ENCODE results near the gene TBPL2. TPM values are rescaled to one million over a fixed set of nuclear protein-coding genes. Genes with fewer than 3 reads are reported as not detected.

TBPL2 gene
- total RNA-seq, 1 donor from 2014 or later, result not detected

- H3K27ac Mint-ChIP-seq (ENCODE audit: unreplicated experiment), result peak overlapping the region; percentile 74
- no peak for TF ChIP-seq CTCF (IDR thresholded peaks at IDR 0.05; ENCODE audit: partially characterized antibody, unreplicated experiment)
- no peak overlapping the region for H3K4me3 Mint-ChIP-seq (ENCODE audit: unreplicated experiment)
- H3K36me3 Mint-ChIP-seq (ENCODE audit: unreplicated experiment), result peaks cover 4% of the 10 kb centered on the region
- peaks cover 2% of the 10 kb centered on the region for H3K27me3 Mint-ChIP-seq (ENCODE audit: unreplicated experiment)
- peaks cover 8% of the 10 kb centered on the region for H3K9me3 Mint-ChIP-seq (ENCODE audit: unreplicated experiment)
- no peak for DNase-seq
- H3K4me1 Mint-ChIP-seq (ENCODE audit: low read depth, unreplicated experiment), result peaks cover 16% of the 10 kb centered on the region
These were observed 14.0 kb upstream of the TBPL2 start for GRCh38 chr14:55454264-55455002.

GRCh38 chr14:55451950-55452349 is 11.5 kb upstream of the TBPL2 start:
- DNase-seq, result no peak
- peaks cover 2% of the 10 kb centered on the region for H3K27me3 Mint-ChIP-seq (ENCODE audit: unreplicated experiment)
- TF ChIP-seq CTCF (IDR thresholded peaks at IDR 0.05; ENCODE audit: partially characterized antibody, unreplicated experiment), result no peak
- H3K4me1 Mint-ChIP-seq (ENCODE audit: low read depth, unreplicated experiment), result peaks cover 20% of the 10 kb centered on the region
- H3K27ac Mint-ChIP-seq (ENCODE audit: unreplicated experiment), result no peak overlapping the region
- H3K4me3 Mint-ChIP-seq (ENCODE audit: unreplicated experiment), result no peak overlapping the region
- no peaks in the 10 kb centered on the region for H3K36me3 Mint-ChIP-seq (ENCODE audit: unreplicated experiment)
- H3K9me3 Mint-ChIP-seq (ENCODE audit: unreplicated experiment), result peaks cover 8% of the 10 kb centered on the region

GRCh38 chr14:55451398-55451797 is 11.0 kb upstream of the TBPL2 start:
- no peak for DNase-seq
- Mint-ChIP-seq H3K27me3 (ENCODE audit: unreplicated experiment) (peaks cover 2% of the 10 kb centered on the region), H3K4me1 (ENCODE audit: low read depth, unreplicated experiment) (peaks cover 20% of the 10 kb centered on the region), H3K36me3 (ENCODE audit: unreplicated experiment) (no peaks in the 10 kb centered on the region), H3K4me3 (ENCODE audit: unreplicated experiment) (no peak overlapping the region), H3K27ac (ENCODE audit: unreplicated experiment) (no peak overlapping the region), H3K9me3 (ENCODE audit: unreplicated experiment) (peaks cover 8% of the 10 kb centered on the region)
- TF ChIP-seq CTCF (IDR thresholded peaks at IDR 0.05; ENCODE audit: partially characterized antibody, unreplicated experiment), result no peak

- no peak overlapping the region for H3K4me3 Mint-ChIP-seq (ENCODE audit: unreplicated experiment)
- H3K27me3 Mint-ChIP-seq (ENCODE audit: unreplicated experiment), result peaks cover 2% of the 10 kb centered on the region
- TF ChIP-seq CTCF (IDR thresholded peaks at IDR 0.05; ENCODE audit: partially characterized antibody, unreplicated experiment), result no peak
- no peak for DNase-seq
- H3K9me3 Mint-ChIP-seq (ENCODE audit: unreplicated experiment), result peaks cover 8% of the 10 kb centered on the region
- H3K27ac Mint-ChIP-seq (ENCODE audit: unreplicated experiment), result no peak overlapping the region
- peaks cover 20% of the 10 kb centered on the region for H3K4me1 Mint-ChIP-seq (ENCODE audit: low read depth, unreplicated experiment)
- no peaks in the 10 kb centered on the region for H3K36me3 Mint-ChIP-seq (ENCODE audit: unreplicated experiment)
These were observed 10.6 kb upstream of the TBPL2 start for GRCh38 chr14:55450987-55451386.

- Mint-ChIP-seq H3K4me1 (ENCODE audit: low read depth, unreplicated experiment) (peaks cover 20% of the 10 kb centered on the region), H3K36me3 (ENCODE audit: unreplicated experiment) (no peaks in the 10 kb centered on the region), H3K4me3 (ENCODE audit: unreplicated experiment) (no peak overlapping the region), H3K9me3 (ENCODE audit: unreplicated experiment) (peaks cover 8% of the 10 kb centered on the region), H3K27ac (ENCODE audit: unreplicated experiment) (no peak overlapping the region), H3K27me3 (ENCODE audit: unreplicated experiment) (peaks cover 2% of the 10 kb centered on the region)
- TF ChIP-seq CTCF (IDR thresholded peaks at IDR 0.05; ENCODE audit: partially characterized antibody, unreplicated experiment), result no peak
- DNase-seq, result no peak
These were observed 10.1 kb upstream of the TBPL2 start for GRCh38 chr14:55450539-55450938.
